ENCODE data around the gene GLI1. TPM values are rescaled to one million over a fixed set of nuclear protein-coding genes. Genes with fewer than 3 reads are reported as not detected.
A peak's percentile ranks its signal among the peaks of the same experiment; 100 is the strongest.
"Not testable (repeated sequence)": the region's sequence is repeated elsewhere in the genome, so short reads cannot be mapped to it uniquely, and the experiment has no call there.

Gene GLI1
- total RNA-seq, 2 donors from 2014 or later = 1.2 TPM; not detected in 1

- H3K4me1 ChIP-seq = peaks cover 0 to 29% of the 10 kb centered on the region in 2 donors
- no peaks in the 10 kb centered on the region for H3K9me3 ChIP-seq
- no peaks in the 10 kb centered on the region for H3K27me3 ChIP-seq
- no peak overlapping the region for H3K27ac ChIP-seq
- H3K4me3 ChIP-seq = no peak overlapping the region
- TF ChIP-seq CTCF (IDR thresholded peaks at IDR 0.05) = no peak
- peaks cover 64% of the 10 kb centered on the region for H3K36me3 ChIP-seq
- no peak for DNase-seq (ENCODE audit: low spot score)
These were observed 55.3 kb downstream of the GLI1 start for GRCh38 chr12:57514720-57515407.

GRCh38 chr12:57515408-57515933 is 55.9 kb downstream of the GLI1 start:
- no peak for TF ChIP-seq CTCF (IDR thresholded peaks at IDR 0.05)
- peaks cover 63% of the 10 kb centered on the region for H3K36me3 ChIP-seq
- H3K4me1 ChIP-seq = peaks cover 0 to 29% of the 10 kb centered on the region in 2 donors
- H3K27ac ChIP-seq = no peak overlapping the region
- no peaks in the 10 kb centered on the region for H3K27me3 ChIP-seq
- H3K9me3 ChIP-seq = no peaks in the 10 kb centered on the region
- no peak for DNase-seq (ENCODE audit: low spot score)
- H3K4me3 ChIP-seq = no peak overlapping the region

GRCh38 chr12:57515934-57516541 is 56.5 kb downstream of the GLI1 start:
- DNase-seq (ENCODE audit: low spot score) = no peak
- Histone ChIP-seq H3K9me3 (no peaks in the 10 kb centered on the region), H3K27me3 (no peaks in the 10 kb centered on the region), H3K4me1 (peaks cover 0 to 33% of the 10 kb centered on the region in 2 donors), H3K4me3 (no peak overlapping the region), H3K36me3 (peaks cover 63% of the 10 kb centered on the region), H3K27ac (peak overlapping the region in 1 of 2 donors; percentile 100)
- no peak for TF ChIP-seq CTCF (IDR thresholded peaks at IDR 0.05)

GRCh38 chr12:57516617-57517153 is 57.1 kb downstream of the GLI1 start:
- H3K27ac ChIP-seq = peak overlapping the region; percentile 97 to 100
- no peaks in the 10 kb centered on the region for H3K27me3 ChIP-seq
- DNase-seq (ENCODE audit: low spot score) = no peak
- H3K4me1 ChIP-seq = peaks cover 0 to 40% of the 10 kb centered on the region in 2 donors
- no peaks in the 10 kb centered on the region for H3K9me3 ChIP-seq
- no peak overlapping the region for H3K4me3 ChIP-seq
- TF ChIP-seq CTCF (IDR thresholded peaks at IDR 0.05) = no peak
- H3K36me3 ChIP-seq = peaks cover 56% of the 10 kb centered on the region

- TF ChIP-seq CTCF (IDR thresholded peaks at IDR 0.05) = no peak
- DNase-seq (ENCODE audit: low spot score) = no peak
- H3K36me3 ChIP-seq = peaks cover 52% of the 10 kb centered on the region
- H3K9me3 ChIP-seq = no peaks in the 10 kb centered on the region
- H3K4me1 ChIP-seq = peaks cover 0 to 45% of the 10 kb centered on the region in 2 donors
- peak overlapping the region; percentile 97 to 100 for H3K27ac ChIP-seq
- no peaks in the 10 kb centered on the region for H3K27me3 ChIP-seq
- H3K4me3 ChIP-seq = no peak overlapping the region
These were observed 57.6 kb downstream of the GLI1 start for GRCh38 chr12:57517187-57517586.

- peak overlapping the region; percentile 97 to 100 for H3K27ac ChIP-seq
- H3K9me3 ChIP-seq; DNase-seq (ENCODE audit: low spot score); H3K27me3 ChIP-seq: not testable (repeated sequence)
- H3K36me3 ChIP-seq = peaks cover 47% of the 10 kb centered on the region
- H3K4me3 ChIP-seq = peak overlapping the region; percentile 93 to 98
- peaks cover 0 to 46% of the 10 kb centered on the region in 2 donors for H3K4me1 ChIP-seq
These were observed 58.1 kb downstream of the GLI1 start for GRCh38 chr12:57517718-57518117.

Measured in right atrium auricular region (tissue), 2 donors.